ENCODE data around the gene SLC12A4. TPM values are rescaled to one million over a fixed set of nuclear protein-coding genes. Genes with fewer than 3 reads are reported as not detected.
A peak's percentile ranks its signal among the peaks of the same experiment; 100 is the strongest.

The SLC12A4 gene
- total and polyA plus RNA-seq, 2 of the 13 experiments (the other 11 are each of a cell fraction or from before 2014, with no cell fraction given): 65.1 to 84.3 TPM

DNA sequence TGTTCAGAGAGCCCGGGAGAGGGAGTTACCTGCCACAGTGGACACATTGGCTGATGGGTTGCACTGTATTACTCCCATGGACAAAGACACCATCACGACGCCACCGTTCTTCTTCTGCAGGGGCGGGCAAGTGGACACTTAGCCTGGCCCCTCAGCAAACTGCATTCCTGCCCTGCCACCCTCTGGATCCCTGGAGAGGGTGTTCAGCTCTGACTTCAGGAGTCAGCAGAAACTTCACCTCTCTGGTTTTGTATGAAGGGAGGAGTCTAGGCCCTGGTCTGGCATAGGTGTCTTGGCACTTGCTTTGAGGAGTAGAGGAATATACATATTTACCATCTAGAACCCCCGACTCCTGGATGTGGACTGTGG is 21.6 kb upstream of the SLC12A4 start:
- ATAC-seq (no peak; the same call in 2 of the 3 replicates), FAIRE-seq (no peak), DNase-seq (ENCODE audit: low spot score) (no peak)
- Histone ChIP-seq H2AFZ (ENCODE audit: low read length) (no peak overlapping the region), H3K79me2 (ENCODE audit: insufficient read depth, low read length) (no peaks in the 10 kb centered on the region), H3K9me3 (ENCODE audit: low read length) (no peaks in the 10 kb centered on the region), H3K4me2 (ENCODE audit: low read depth, low read length) (no peak overlapping the region), H3K36me3 (replicated peaks in 1 of 2; ENCODE audit: control insufficient read depth in 1 of 2, insufficient read depth in 2 of 2, low read length in 2 of 2) (no peaks in the 10 kb centered on the region), H3K9ac (ENCODE audit: insufficient read depth, low read depth, low read length) (no peak overlapping the region), H3K27me3 (ENCODE audit: control insufficient read depth in 1 of 2, insufficient read depth in 2 of 2, low read length in 2 of 2) (peaks cover 2 to 22% of the 10 kb centered on the region in 2 experiments), H3K4me1 (ENCODE audit: insufficient read depth, low read length) (peaks cover 55% of the 10 kb centered on the region), H4K20me1 (ENCODE audit: insufficient read depth, low read length) (no peaks in the 10 kb centered on the region), H3K4me3 (replicated peaks in 1 of 3; ENCODE audit: insufficient read depth in 1 of 3, low read depth in 2 of 3, low read length in 3 of 3) (no peak overlapping the region), H3K27ac (ENCODE audit: extremely low read length, insufficient read depth, low read length) (no peak overlapping the region)
- intact Hi-C loops (cut with micrococcal nuclease; ENCODE audit: unreplicated experiment): no loop called here
- POLR2A ChIA-PET: interaction anchor here (4.8 kb wide), 1 partner anchor 47 kb away, joined by 29 read pairs; the partner anchor contains the start of gene LCAT
- no TSS peak for BruUV-seq (replicated peaks)
- WGBS (ENCODE audit: low lambda C conversion rate): 30% methylated on average over 1 of the region's 6 CpGs
- CTCF ChIA-PET (ENCODE audit: low intra/inter-chr PET ratio, low total read pairs): interaction anchor here (1.1 kb wide), 1 partner anchor 50 kb away, joined by 3 read pairs; no protein-coding TSS in a partner anchor
- in situ Hi-C loops (cut with HindIII; ENCODE audit: extremely low pct_ligation_motif_present, low pct_unique_long_range_greater_than_20kb): loop anchor here (5.0 kb wide), 1 partner anchor 52 kb away; no protein-coding TSS in a partner anchor
- TF ChIP-seq, protein P1, sequence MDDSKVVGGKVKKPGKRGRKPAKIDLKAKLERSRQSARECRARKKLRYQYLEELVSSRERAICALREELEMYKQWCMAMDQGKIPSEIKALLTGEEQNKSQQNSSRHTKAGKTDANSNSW (CRISPR knock-in tag; IDR thresholded peaks at IDR 0.05; ENCODE audit: borderline replicate concordance): no peak
- no peak for TF ChIP-seq NAIF1 (CRISPR knock-in tag; IDR thresholded peaks at IDR 0.05; ENCODE audit: borderline replicate concordance)
- 0 out of 2 replicates have a peak, but pooled peaks have one; percentile 34 for TF ChIP-seq ZNF788 (CRISPR knock-in tag; IDR thresholded peaks at IDR 0.05; ENCODE audit: borderline replicate concordance)
- TF ChIP-seq FOSL1 (CRISPR knock-in tag; IDR thresholded peaks at IDR 0.05; ENCODE audit: borderline replicate concordance): no peak
- TF ChIP-seq, protein P2, sequence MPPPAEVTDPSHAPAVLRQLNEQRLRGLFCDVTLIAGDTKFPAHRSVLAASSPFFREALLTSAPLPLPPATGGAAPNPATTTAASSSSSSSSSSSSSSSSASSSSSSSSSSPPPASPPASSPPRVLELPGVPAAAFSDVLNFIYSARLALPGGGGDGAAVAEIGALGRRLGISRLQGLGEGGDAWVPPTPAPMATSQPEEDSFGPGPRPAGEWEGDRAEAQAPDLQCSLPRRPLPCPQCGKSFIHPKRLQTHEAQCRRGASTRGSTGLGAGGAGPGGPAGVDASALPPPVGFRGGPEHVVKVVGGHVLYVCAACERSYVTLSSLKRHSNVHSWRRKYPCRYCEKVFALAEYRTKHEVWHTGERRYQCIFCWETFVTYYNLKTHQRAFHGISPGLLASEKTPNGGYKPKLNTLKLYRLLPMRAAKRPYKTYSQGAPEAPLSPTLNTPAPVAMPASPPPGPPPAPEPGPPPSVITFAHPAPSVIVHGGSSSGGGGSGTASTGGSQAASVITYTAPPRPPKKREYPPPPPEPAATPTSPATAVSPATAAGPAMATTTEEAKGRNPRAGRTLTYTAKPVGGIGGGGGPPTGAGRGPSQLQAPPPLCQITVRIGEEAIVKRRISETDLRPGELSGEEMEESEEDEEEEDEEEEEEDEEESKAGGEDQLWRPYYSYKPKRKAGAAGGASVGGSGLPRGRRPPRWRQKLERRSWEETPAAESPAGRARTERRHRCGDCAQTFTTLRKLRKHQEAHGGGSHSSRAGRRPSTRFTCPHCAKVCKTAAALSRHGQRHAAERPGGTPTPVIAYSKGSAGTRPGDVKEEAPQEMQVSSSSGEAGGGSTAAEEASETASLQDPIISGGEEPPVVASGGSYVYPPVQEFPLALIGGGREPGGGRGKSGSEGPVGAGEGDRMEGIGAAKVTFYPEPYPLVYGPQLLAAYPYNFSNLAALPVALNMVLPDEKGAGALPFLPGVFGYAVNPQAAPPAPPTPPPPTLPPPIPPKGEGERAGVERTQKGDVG (CRISPR knock-in tag; IDR thresholded peaks at IDR 0.05; ENCODE audit: borderline replicate concordance): no peak
- TF ChIP-seq ZNF33A (CRISPR knock-in tag; IDR thresholded peaks at IDR 0.05; ENCODE audit: borderline replicate concordance): no peak
- 0 out of 2 replicates have a peak, but pooled peaks have one; percentile 24 for TF ChIP-seq SAP130 (CRISPR knock-in tag; IDR thresholded peaks at IDR 0.05; ENCODE audit: low read depth)
- TF ChIP-seq FIP1L1 (IDR thresholded peaks at IDR 0.05; ENCODE audit: borderline replicate concordance, insufficient read depth, low read depth, low read length): no peak
- no peak for TF ChIP-seq CBFB (CRISPR knock-in tag; IDR thresholded peaks at IDR 0.05)
- peak; percentile 47 for TF ChIP-seq TEAD3 (CRISPR knock-in tag; optimal IDR thresholded peaks at IDR 0.05; ENCODE audit: borderline replicate concordance)
- TF ChIP-seq, protein P3, sequence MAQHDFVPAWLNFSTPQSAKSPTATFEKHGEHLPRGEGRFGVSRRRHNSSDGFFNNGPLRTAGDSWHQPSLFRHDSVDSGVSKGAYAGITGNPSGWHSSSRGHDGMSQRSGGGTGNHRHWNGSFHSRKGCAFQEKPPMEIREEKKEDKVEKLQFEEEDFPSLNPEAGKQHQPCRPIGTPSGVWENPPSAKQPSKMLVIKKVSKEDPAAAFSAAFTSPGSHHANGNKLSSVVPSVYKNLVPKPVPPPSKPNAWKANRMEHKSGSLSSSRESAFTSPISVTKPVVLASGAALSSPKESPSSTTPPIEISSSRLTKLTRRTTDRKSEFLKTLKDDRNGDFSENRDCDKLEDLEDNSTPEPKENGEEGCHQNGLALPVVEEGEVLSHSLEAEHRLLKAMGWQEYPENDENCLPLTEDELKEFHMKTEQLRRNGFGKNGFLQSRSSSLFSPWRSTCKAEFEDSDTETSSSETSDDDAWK (CRISPR knock-in tag; IDR thresholded peaks at IDR 0.05): no peak
- TF ChIP-seq NFE2L2 (IDR thresholded peaks at IDR 0.05; ENCODE audit: low read length): no peak
- TF ChIP-seq ZBTB42 (CRISPR knock-in tag; IDR thresholded peaks at IDR 0.05): no peak
- TF ChIP-seq CCAR2 (optimal IDR thresholded peaks at IDR 0.05; ENCODE audit: low read depth, low read length): no peak
- TF ChIP-seq ZNF598 (CRISPR knock-in tag; IDR thresholded peaks at IDR 0.05; ENCODE audit: borderline replicate concordance): no peak
- no peak for TF ChIP-seq ZNF276 (CRISPR knock-in tag; IDR thresholded peaks at IDR 0.05; ENCODE audit: low read depth)
- no peak for TF ChIP-seq ZNF367 (CRISPR knock-in tag; IDR thresholded peaks at IDR 0.05; ENCODE audit: borderline replicate concordance)
- TF ChIP-seq ZNF510 (CRISPR knock-in tag; IDR thresholded peaks at IDR 0.05; ENCODE audit: low read depth): no peak
- TF ChIP-seq TBX2 (CRISPR knock-in tag; IDR thresholded peaks at IDR 0.05; ENCODE audit: borderline replicate concordance): no peak
